GM18907 (cell line): ENCODE results near the gene MEAK7.

Experiments used
- ATAC-seq: cut with Tn5 transposase; IDR thresholded peaks from one replicate; pipeline ENCODE4 v1.9.1; 2021; ENCODE audit warnings: mild to moderate bottlenecking, moderate library complexity; ENCODE audit not compliant: unreplicated experiment

Gene MEAK7

DNA sequence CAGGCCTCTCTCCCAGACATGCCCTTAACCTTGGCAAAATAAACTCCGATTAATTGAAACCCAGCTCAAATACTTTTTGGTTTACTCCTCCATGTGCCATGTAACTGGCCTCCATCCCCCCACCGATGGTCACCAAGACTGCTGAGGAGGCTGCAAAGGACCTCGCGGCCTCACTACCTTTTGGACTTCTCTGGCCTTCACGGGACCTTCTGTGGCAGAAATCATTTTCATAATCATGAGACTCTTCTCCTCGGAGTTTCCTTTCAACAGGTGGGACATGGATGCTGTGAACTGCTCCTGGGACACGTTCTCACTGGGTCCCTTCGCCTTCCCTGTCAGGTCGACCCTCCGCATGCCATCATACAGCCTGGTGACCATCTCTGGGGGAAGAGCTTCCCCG lies 9.0 kb downstream of the MEAK7 start:
- ATAC-seq: no peak

DNA sequence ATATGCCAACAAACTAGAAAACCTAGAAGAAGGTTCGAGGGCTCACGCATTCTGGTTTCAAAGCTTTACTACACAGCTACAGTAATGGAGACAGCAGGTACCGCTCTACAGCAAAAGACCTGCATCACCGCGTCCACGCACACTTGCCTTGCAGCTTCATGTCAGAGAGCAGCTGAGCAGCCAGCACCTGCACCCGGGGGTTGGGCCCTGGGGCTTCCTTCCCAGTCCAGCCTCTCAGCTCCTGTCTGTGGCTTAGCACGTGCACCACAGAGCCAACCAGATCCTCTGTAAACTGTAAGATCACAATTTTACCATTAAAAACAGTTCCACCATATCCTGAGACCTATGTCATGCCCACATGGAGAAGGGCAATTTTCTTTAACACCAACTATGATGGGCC lies 15.3 kb downstream of the MEAK7 start:
- ATAC-seq: no peak

DNA sequence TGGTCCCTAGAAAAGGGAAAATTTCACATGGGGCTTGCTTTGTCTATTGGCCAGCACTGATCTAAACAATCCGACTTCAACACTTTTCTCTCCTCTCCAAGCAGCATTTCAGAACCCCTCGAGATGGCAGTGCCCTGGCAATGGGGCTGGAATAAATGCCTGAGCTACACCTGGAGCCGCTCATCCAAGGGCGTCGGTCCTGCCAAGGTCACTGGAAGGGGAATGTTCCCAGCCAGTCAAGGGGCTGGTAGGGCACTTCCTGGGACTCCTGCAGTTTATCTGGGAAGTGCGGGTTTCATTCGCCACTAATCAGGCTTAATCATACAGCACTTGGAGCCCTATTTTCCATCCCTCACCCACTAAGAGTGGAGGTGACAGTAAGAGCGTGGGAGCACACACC lies 17.1 kb downstream of the MEAK7 start:
- no peak for ATAC-seq

DNA sequence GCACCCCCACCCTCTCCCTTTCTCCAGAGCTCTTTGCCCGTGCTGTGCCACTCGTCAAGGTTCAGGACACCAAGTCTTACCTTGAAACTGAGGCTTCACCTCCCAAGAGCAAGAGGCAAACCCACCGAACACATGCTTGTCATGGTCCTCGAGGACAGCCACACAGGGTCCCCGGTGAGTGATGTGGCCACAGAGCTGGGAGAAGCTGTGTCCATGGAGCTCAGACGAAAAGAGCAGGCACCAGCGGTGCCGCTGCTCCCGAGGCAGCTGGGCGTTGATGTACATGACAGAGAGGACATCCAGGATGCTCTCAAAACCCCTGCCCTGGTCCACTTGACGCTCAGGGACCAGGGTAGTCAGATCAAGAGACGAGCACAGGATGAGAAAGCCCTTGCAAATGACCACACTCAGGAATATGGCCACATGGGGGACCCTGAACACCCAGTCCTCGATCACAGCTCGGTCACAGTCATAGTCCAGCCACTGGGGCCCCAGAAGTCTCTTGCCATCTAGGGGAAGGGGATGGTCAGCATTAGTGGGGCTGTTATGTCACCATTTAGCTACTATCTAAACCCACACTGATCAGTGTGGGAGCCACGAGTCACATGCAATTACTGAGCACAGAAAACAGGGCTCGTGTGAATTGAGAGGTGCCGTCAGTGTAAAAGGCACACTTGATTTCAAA lies 17.8 kb downstream of the MEAK7 start:
- no peak for ATAC-seq

DNA sequence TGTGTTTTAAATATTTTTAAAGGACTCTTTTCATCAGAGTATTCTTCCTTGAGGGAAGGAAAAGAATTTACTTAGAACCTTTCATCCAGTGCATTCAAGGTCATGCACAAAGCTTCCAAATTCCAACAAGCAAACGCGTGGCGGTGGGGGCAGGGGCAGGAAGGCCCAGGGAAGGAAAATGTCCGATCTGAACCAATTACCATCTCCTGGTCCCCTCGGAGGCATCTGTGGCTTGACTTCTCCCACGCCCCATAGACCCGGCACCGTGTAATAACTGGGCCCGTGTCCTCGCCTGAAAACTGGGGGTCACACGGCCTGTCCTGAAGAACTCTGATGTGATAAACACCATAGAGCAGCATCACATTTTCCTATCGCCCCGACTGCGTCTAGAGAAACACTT lies 18.3 kb downstream of the MEAK7 start:
- ATAC-seq: no peak

DNA sequence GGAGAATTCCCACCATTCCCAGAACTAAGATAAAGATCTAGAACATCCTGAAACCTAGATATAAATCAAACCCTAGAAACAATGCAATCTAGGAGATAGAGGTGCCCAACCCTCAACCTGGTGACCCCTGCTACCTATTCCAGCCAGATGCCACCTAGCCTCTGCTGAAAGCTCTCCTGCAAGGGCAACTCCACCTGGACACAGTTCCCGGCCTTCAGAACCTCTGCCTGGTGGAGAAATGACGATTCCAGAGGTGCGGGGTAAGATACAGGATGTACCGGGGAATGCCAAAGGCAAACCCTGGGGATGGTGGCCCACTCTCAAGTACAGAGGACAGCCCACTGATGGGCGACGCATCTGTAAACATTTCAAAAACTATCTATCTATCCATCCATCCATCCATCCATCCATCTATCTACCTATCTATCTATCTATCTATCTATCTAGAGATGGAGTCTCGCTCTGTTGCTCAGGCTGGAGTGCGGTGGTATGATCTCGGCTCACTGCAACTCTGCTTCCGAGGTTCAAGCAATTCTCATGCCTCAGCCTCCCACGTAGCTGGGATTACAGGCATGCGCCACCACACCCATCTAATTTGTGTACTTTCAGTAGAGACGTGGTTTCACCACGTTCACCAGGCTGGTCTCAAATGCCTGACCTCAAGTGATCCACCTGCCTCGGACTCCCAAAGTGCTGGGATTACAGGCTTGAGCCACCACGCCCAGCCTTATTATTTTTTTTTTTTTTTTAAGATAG lies 19.0 kb downstream of the MEAK7 start:
- no peak for ATAC-seq

DNA sequence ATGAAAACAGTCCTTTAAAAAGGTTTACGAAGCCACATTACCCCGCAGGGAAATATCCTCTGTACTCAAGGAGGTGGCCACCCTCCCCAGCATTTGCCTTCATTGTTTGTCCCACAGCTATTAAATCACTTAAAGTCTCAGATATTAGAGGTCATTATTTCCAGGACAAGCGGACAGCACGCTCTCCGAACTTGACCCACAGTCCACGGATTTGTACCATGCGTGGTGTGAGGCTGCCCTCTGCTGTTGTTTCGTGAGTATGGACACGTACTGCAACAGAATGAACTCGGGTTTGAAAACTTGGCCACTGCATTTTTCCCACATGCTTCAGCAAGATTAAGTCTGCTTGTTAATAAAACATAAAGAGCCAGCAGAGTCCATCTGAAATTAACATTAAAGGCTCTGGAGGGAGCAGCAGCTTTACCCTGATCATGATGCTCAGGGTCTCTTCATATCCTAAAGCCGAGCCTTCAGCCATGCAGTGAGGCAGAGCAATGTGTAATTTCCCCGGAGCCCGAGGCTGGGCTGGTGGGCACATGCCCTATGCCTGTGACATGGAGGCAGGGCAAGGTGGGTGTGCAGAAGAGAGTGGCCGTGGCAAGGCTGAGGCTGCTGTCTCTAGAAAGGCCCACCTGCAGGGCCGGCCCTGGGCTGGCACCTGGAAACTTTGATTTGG lies 19.7 kb downstream of the MEAK7 start:
- ATAC-seq: no peak

DNA sequence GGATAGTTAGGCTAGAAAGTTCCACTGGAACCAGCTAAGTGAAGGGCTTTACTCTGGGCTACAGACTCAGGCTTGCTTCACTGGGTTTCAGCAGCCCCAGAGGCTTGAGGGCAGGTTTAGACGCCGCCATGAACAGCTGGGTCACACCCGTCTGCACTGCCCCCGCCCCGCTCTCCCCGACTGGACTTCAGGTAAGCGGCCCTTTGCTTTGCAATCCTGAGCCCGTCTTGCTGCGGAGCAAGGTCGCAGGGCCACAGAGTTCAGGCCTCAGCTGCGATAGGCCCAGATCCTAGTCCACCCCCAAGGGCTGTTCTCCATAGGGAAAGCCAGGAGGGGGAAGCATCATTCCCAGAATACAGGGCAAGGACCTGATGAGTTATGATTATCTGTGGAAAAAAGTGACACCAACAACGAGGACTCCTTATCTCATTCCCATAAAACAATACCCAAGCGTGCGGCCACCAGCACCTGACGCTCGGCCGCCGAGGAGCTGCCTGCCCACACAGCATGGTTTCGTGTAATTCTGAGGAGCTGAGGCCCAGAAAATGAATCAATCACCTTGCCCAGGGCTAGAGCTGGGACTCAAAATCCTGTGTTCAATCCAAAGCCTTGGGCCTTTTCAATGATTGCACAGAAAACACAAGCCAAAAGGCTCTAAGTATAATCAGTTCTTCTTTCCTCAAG lies 20.4 kb downstream of the MEAK7 start:
- no peak for ATAC-seq

DNA sequence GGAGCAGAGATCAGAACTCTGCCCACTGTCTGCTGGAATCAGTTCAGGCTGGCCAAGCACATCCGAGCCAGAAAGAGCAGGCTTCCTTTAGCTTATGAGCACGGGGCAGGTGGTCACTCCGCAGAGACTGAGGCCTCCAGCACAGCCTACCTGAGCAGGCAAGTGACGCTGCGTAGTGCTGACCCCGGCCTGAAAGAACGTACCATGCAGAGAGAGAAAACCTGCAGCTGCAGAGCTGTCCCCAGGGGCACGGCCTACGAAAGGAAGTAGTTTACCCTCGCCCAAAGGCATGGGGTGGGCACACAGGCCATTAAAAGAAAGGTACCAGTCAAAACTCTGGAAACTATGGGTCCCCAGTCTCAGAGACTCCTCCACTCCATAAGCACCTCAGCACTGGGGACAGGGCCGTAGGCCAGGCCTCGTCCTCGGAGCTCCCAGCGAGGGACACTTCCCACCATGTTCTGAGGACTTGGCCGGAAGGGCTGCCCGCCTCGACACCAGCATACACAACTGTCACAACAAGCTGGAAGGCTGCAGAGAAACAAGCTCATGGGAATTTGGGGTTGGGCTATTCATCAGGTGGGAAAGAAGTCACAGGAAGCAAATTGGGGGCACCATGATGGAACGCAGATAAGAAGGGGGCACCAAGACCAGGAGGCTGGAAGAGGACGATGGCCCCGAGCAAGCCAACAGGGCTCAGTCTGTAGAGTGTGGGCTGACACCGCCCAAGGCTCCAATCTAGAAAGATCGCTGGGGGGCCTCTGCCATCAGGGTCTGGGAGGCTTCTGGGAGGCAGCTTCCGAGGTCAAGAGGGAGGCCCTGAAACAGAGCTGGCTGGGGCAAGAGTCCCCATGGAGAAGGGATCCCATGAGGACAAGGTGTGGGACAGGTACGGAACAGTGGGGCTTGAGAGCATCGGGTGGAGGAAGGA lies 21.2 kb downstream of the MEAK7 start:
- no peak for ATAC-seq

DNA sequence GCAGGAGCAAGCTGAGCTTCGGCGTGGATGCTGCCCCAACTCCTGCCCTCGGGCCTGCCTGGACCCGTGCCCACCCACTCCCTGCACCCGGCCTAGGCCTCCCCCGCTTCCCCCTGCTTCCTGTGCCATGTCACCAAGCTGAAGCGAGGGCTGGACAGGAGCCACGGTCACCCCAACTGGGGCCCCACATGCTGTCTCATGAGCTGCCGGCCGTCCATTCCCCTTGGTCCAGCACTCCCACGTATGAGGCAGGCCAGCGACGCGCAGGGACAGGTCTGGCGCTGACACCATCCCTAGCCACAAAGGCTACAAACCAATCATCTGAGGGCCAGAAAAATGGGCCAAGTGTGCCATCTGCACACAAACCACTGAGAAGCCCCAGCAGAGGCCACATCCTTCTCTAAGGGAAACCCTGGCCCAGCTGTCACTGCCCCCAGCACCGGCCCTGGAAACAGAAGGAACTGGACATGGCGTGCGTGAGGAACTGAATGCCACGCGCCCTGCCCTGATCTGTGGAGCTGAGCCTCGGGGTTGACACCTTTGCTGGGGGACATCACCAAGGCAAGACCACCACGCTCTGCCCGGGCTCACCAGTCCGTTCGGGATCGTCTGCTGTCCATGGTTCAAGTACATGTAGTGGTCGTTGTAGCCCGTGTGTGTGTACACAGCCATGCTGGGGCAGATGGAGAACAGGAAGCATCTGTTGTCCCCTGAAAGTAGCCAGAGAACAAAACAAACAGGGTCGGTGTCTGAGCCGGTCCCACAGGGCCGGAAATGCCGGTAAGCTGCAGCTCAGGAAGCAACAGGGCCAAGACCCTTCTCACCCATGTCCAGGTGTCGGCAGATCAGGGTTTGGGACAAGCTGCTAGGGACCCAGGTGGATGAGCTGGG lies 22.2 kb downstream of the MEAK7 start:
- no peak for ATAC-seq

DNA sequence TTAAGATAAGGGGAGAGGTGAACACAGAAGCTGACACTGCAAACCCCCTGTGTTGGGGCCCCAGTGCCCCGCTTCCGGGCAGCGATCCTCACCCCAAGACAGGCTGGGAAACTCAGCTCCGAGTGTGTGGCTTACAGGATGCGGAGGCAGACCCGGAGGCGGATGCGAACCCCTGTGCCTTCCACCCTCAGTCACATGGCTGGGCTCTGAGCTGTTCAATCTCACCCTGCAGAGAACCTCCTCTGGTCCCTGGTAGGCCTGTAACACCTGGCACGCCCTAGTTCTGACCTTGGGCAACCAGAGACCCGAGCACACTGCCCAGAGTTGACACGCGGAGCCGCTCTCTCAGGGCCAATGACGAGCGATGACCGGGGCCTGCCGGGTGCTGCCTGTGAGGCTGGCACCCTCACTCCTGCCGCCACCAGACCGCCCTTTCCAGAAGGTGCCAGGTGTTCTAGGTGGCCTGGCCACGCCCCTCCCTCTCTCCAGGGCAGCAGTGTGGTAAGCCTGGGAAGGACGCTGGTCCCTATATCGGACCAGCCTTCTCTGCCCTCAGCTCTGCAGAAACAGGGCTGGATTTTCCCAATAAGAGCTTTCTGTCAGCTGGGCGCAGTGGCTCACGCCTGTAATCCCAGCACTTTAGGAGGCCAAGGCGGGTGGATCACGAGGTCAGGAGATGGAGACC lies 23.3 kb downstream of the MEAK7 start:
- no peak for ATAC-seq

DNA sequence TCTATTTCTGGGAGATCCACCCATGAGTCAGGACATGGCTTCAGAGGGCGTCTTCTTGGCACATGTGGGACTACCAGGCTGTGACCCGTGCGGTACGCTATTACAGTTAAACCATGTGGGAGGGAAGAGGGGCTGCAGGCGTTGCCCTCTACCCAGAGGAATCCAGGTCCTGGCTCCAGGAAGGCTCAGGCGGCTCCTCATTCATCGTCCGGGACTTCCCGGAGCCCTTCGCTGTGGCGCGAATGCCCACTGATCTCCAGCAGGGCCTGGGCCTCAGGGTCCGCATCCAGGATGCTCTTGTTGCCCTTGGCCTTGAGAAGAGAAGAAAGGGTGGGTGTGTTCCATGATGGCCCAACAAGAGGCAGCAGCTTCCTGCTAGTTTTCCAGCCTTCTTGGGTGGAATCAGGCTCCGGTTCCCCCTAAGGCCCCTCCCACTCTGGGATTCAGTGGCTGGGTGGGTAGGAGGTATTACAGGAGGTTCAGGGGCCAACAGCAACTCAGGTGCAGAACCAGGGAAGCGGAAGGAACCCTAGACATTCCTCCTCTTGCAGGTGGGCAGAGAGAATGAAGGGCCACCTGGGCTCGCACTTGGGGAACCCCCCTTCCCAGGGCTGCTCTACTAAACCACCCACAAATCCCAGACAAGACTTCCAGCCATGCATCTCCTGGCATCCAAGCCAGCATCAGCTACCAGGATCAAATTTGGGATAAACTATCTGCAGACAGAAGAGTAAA lies 24.6 kb downstream of the MEAK7 start:
- no peak for ATAC-seq

DNA sequence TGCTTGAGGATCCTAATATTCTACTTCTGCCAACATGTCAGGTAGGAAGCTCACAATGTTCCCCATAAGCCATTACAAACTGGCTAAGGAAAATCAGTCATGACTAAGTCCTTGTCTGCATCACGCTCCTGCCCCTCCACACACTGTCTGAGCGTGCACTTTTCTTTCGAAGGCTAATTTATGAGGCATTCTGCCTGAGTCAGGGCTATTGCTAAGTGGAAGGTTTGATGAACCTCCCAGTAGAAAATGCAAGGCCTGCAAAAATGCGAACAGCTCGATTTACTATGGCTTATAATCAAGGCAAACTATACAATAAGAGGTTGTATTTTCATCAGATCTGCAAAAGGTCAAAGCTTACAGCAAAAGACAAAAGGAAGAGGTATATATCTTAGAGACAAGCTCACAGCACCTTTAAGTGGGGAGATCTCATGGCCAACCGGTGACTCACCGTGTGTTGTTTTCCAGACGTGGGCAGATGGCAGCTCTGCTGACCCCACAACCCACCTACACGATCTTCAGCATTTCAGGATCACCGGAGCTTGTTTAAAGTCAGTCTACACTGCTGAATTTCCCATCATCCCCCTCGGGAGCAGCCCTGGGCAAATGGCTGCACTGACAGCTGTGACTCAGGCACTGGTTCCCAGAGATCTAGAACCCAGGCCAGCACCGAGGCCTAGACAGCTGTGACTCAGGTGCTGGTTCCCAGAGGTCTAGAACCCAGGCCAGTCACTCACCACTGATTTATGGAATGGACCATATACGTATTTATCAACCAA lies 26.1 kb downstream of the MEAK7 start:
- ATAC-seq: no peak

DNA sequence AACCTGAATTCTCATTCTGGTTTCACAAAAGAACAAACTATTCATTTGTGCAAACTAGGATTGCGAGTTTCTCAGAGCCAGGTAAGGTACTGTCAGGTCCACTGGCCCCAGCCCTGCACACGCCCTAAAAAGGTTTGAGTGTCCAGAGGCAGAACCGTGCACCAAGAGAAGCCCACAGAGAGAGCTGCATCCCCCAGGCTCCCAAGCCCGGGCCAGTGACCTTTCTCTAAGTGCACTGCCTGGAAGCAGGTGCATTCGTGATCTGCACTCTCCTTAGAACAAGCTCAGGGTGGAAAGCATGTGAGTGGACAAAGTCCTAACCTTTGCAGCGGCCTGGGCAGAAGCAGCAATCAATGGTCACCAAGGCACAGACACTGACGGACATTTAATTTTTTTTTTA lies 26.8 kb downstream of the MEAK7 start:
- no peak for ATAC-seq

DNA sequence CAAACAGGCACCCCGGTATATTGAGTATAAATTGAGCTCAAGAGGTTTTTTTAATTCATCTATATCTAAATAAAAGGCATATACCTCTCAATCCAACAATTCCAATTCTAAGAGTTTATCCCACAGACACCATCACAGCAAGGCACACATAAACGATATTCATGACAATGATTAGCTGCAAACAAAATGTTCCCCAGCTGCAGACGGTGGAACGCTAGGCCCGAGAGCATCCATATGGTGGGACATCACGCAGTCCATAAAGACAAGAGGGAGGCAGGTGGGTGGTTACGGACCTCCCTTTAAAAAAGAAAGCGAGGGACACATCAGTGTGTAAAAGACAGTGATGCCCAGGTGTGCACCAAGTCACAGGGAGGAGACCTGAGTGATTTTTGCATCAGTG lies 28.1 kb downstream of the MEAK7 start:
- ATAC-seq: no peak

DNA sequence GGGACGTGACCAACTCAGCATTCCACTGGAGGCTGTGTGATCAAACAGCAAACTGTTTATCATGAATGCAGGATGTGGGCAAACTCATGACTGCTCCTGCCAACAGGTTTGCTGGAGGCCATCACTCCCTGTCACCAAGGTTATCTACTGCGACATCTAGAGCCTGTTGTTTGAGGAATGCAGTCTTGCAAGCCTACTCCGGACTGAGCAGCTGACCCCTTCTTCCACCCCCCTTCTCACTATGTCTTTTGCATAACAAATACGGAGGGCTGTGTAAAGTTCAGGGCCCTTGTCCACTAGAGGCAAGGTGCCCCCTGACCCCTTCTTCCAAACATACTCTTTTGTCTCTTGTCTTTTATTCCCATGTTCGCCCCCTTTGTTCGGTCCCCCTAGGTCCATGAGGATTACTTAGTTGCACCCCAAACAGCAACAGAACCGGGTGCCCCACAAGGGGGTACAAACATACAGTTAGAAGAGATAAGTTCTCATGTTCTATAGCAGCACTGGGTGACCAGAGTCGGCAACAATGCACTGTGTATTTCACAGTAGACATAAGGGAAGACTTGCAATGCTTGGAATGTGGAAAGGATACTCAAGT lies 28.7 kb downstream of the MEAK7 start:
- ATAC-seq: no peak

DNA sequence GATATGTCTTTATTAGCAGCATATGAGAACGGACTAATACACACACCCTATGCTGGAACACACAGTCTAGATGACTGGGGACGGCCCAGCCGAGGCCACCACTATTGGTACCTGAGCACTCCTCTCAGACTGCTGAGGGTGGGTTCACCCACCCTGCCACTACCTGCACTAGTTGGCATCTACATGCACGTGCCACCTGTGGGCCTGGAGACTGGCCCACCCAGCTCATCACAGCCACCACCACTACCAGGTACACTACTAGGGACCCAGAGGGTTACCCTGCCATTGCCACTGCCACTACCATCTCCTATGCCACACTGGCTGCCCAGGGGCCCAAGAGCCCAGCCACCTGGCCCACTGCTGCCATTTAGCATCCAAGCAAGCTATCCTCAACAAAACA lies 32.5 kb downstream of the MEAK7 start:
- ATAC-seq: no peak
